Liver (tissue), 9 donors: ENCODE measurements around the gene CNGA3. TPM values are rescaled to one million over a fixed set of nuclear protein-coding genes. Genes with fewer than 3 reads are reported as not detected.

Source experiments
- DNase-seq: peaks from one replicate; pipeline ENCODE4 v3.0.0-alpha.2; 2017; ENCODE audit warnings: low spot score
- H3K27ac ChIP-seq, 2 donors: one replicate each; pipeline ENCODE4 v1.7.0; 2013; ENCODE audit warnings: inconsistent platforms in 2 of 2, low read length in 2 of 2, control low read depth in 1 of 2, low read depth in 1 of 2, mild to moderate bottlenecking in 1 of 2
- H3K27me3 ChIP-seq, 4 donors: one replicate each; pipeline versions ENCODE4 v1.6.1 to v1.7.0; 2013; ENCODE audit warnings: low read length in 3 of 4, inconsistent platforms in 1 of 4, mild to moderate bottlenecking in 1 of 4, moderate library complexity in 1 of 4; ENCODE audit not compliant: control insufficient read depth in 4 of 4, insufficient read depth in 4 of 4
- H3K36me3 ChIP-seq, 4 donors: one replicate each; pipeline versions ENCODE4 v1.6.1 to v1.7.0; 2013; ENCODE audit warnings: low read length in 3 of 4, mild to moderate bottlenecking in 3 of 4, low read depth in 1 of 4, moderate library complexity in 1 of 4; ENCODE audit not compliant: control insufficient read depth in 4 of 4, insufficient read depth in 3 of 4
- H3K4me1 ChIP-seq, 4 donors: one replicate each; pipeline versions ENCODE4 v1.6.1 to v1.7.0; 2013; ENCODE audit warnings: low read length in 3 of 4, mild to moderate bottlenecking in 3 of 4, moderate library complexity in 1 of 4; ENCODE audit not compliant: control insufficient read depth in 4 of 4, insufficient read depth in 4 of 4
- H3K4me3 ChIP-seq, 3 donors: one replicate each; pipeline versions ENCODE4 v1.6.1 to v1.7.0; 2013; ENCODE audit warnings: low read length in 3 of 3, control low read depth in 1 of 3, low read depth in 1 of 3, mild to moderate bottlenecking in 1 of 3
- H3K9ac ChIP-seq, 2 donors: one replicate each; pipeline ENCODE4 v1.7.0; 2013; ENCODE audit warnings: low read length in 2 of 2, mild to moderate bottlenecking in 2 of 2, moderate library complexity in 2 of 2, control low read depth in 1 of 2, low read depth in 1 of 2
- H3K9me3 ChIP-seq, 4 donors: one replicate each; pipeline versions ENCODE4 v1.6.1 to v1.7.0; 2013; ENCODE audit warnings: low read length in 3 of 4; ENCODE audit not compliant: control insufficient read depth in 4 of 4
- ATF3 ChIP-seq: IDR thresholded peaks from 2 replicates; pipeline ENCODE4 v1.6.1; 2016; ENCODE audit warnings: antibody characterized with exemption
- EGR1 ChIP-seq, 2 donors: IDR thresholded peaks; 2 replicates each; pipeline ENCODE4 v1.6.1; 2016 to 2018; ENCODE audit warnings: antibody characterized with exemption in 2 of 2, low read depth in 2 of 2
- FOXA1 ChIP-seq: IDR thresholded peaks from 2 replicates; pipeline ENCODE4 v1.6.1; 2016; ENCODE audit warnings: antibody characterized with exemption
- FOXA2 ChIP-seq: IDR thresholded peaks from 2 replicates; pipeline ENCODE4 v1.6.1; 2016; ENCODE audit warnings: antibody characterized with exemption
- GABPA ChIP-seq, 2 donors: IDR thresholded peaks in 1 of 2; conservative IDR thresholded peaks in 1 of 2; 2 replicates each; pipeline ENCODE4 v1.6.1; 2016; ENCODE audit warnings: antibody characterized with exemption in 2 of 2, mild to moderate bottlenecking in 1 of 2, moderate library complexity in 1 of 2
- HNF4A ChIP-seq, 2 donors: conservative IDR thresholded peaks; 2 replicates each; pipeline ENCODE4 v1.6.1; 2016; ENCODE audit warnings: antibody characterized with exemption in 2 of 2, mild to moderate bottlenecking in 2 of 2
- JUND ChIP-seq, 2 donors: IDR thresholded peaks; 2 replicates each; pipeline ENCODE4 v1.6.1; 2016; ENCODE audit warnings: antibody characterized with exemption in 2 of 2
- NR2F2 ChIP-seq: IDR thresholded peaks from 2 replicates; pipeline ENCODE4 v1.6.1; 2016; ENCODE audit warnings: antibody characterized with exemption
- RAD21 ChIP-seq, 2 donors: IDR thresholded peaks; 2 replicates each; pipeline ENCODE4 v1.6.1; 2016; ENCODE audit warnings: antibody characterized with exemption in 2 of 2, mild to moderate bottlenecking in 2 of 2
- REST ChIP-seq: IDR thresholded peaks from 2 replicates; pipeline ENCODE4 v1.6.1; 2016; ENCODE audit warnings: antibody characterized with exemption, mild to moderate bottlenecking
- RXRA ChIP-seq, 2 donors: IDR thresholded peaks; 2 replicates each; pipeline ENCODE4 v1.6.1; 2017 to 2018; ENCODE audit warnings: antibody characterized with exemption in 2 of 2, mild to moderate bottlenecking in 1 of 2
- SP1 ChIP-seq: IDR thresholded peaks from 2 replicates; pipeline ENCODE4 v1.6.1; 2018; ENCODE audit warnings: antibody characterized with exemption, mild to moderate bottlenecking
- YY1 ChIP-seq: IDR thresholded peaks from 2 replicates; pipeline ENCODE4 v1.6.1; 2016; ENCODE audit warnings: antibody characterized with exemption, mild to moderate bottlenecking
- WGBS: extraction: QIAGEN DNeasy Blood & Tissue Kit; methylation state at CpG from one replicate; pipeline ENCODE4 v1.1.7; 2013; 5-methylcytosine and 5-hydroxymethylcytosine counted together
- polyA plus RNA-seq, 2 donors: library from polyadenylated mRNA; stranded (reverse) in 1 of 2; unstranded in 1 of 2; fragments of 200-250 nt in 1 of 2; fragments of >200 nt in 1 of 2; fragmentation: Nextera tagmentation in 1 of 2; extraction: Ambion mirVana in 1 of 2; gene quantifications; one replicate each; pipeline versions ENCODE4 v1.2.1 to v1.2.3, GENCODE V29; 2013 to 2015
- total RNA-seq, 2 donors: library from RNA; depleted of rRNA; stranded (reverse); fragments of >200 nt; gene quantifications; one replicate each; pipeline ENCODE4 v1.2.3, GENCODE V29; 2014
- TF ChIP-seq, protein P1 (sequence below): fragments of 150-350 bp; IDR thresholded peaks from 2 replicates; pipeline ENCODE4 v1.5.1; 2017; ENCODE audit warnings: improper control_type of control experiment, low read depth, low read length; ENCODE audit not compliant: missing input control
- TF ChIP-seq, protein P2 (sequence below): IDR thresholded peaks from 2 replicates; pipeline ENCODE4 v1.6.1; 2016; ENCODE audit warnings: antibody characterized with exemption
- TF ChIP-seq, protein P3 (sequence below): IDR thresholded peaks from 2 replicates; pipeline ENCODE4 v1.6.1; 2016; ENCODE audit warnings: antibody characterized with exemption
- donor health status: healthy.
- donor health status: healthy.
- donor health status: healthy.
- donor health status: healthy.
- donor health status: healthy.

Gene CNGA3
- total and polyA plus RNA-seq, 4 donors = not detected

DNA sequence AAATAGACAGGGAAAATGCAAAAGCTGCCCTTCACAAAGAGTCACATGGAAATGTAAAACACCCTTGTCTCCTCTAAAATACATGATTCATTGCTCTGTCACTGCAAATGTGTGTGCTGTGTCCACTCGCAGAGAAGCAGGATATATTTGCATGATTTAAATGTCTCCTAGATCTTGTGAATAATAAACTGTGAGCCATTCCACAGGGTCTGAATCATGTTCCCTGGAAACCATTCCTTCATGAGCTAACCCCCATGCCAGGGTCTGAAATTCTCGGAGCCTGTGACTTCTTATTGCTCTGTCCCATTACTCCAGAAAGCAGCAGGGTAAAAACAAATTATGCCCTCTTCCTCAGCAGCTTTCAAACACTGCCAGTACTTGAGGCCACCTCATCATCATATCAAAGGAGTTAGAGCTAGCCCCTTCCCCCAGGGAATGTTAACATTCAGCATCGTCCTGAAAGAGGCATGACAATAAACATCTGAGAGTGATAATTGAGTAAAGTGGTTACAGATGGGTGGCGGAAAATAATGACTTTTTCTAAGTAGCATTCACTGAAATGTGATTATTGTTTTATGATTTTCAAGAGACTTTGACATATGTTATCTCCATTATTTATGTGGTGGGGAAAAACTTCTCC lies 11.7 kb upstream of the CNGA3 start (continued):
- TF ChIP-seq SP1 = no peak
- TF ChIP-seq, protein P1, sequence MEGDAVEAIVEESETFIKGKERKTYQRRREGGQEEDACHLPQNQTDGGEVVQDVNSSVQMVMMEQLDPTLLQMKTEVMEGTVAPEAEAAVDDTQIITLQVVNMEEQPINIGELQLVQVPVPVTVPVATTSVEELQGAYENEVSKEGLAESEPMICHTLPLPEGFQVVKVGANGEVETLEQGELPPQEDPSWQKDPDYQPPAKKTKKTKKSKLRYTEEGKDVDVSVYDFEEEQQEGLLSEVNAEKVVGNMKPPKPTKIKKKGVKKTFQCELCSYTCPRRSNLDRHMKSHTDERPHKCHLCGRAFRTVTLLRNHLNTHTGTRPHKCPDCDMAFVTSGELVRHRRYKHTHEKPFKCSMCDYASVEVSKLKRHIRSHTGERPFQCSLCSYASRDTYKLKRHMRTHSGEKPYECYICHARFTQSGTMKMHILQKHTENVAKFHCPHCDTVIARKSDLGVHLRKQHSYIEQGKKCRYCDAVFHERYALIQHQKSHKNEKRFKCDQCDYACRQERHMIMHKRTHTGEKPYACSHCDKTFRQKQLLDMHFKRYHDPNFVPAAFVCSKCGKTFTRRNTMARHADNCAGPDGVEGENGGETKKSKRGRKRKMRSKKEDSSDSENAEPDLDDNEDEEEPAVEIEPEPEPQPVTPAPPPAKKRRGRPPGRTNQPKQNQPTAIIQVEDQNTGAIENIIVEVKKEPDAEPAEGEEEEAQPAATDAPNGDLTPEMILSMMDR = no peak
- TF ChIP-seq RXRA (IDR thresholded peaks at IDR 0.05) = no peak

GRCh38 chr2:98335271-98335670 lies 11.0 kb upstream of the CNGA3 start:
- Histone ChIP-seq H3K27ac (no peak overlapping the region), H3K9ac (no peak overlapping the region), H3K36me3 (no peaks in the 10 kb centered on the region), H3K4me3 (no peak overlapping the region), H3K9me3 (peaks cover 0 to 1% (median 0%) of the 10 kb centered on the region in 4 donors), H3K27me3 (no peaks in the 10 kb centered on the region), H3K4me1 (no peaks in the 10 kb centered on the region)
- TF ChIP-seq, protein P2, sequence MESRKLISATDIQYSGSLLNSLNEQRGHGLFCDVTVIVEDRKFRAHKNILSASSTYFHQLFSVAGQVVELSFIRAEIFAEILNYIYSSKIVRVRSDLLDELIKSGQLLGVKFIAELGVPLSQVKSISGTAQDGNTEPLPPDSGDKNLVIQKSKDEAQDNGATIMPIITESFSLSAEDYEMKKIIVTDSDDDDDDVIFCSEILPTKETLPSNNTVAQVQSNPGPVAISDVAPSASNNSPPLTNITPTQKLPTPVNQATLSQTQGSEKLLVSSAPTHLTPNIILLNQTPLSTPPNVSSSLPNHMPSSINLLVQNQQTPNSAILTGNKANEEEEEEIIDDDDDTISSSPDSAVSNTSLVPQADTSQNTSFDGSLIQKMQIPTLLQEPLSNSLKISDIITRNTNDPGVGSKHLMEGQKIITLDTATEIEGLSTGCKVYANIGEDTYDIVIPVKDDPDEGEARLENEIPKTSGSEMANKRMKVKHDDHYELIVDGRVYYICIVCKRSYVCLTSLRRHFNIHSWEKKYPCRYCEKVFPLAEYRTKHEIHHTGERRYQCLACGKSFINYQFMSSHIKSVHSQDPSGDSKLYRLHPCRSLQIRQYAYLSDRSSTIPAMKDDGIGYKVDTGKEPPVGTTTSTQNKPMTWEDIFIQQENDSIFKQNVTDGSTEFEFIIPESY = no peak
- TF ChIP-seq EGR1 (IDR thresholded peaks at IDR 0.05; ENCODE audit: low read depth in 2 of 2) (no peak), ATF3 (no peak), SP1 (no peak), HNF4A (conservative IDR thresholded peaks at IDR 0.05) (no peak), FOXA1 (no peak), RAD21 (IDR thresholded peaks at IDR 0.05) (no peak), JUND (IDR thresholded peaks at IDR 0.05) (no peak), RXRA (IDR thresholded peaks at IDR 0.05) (no peak)
- WGBS = 93% methylated on average over 3 of the region's 3 CpGs
- no peak for DNase-seq

DNA sequence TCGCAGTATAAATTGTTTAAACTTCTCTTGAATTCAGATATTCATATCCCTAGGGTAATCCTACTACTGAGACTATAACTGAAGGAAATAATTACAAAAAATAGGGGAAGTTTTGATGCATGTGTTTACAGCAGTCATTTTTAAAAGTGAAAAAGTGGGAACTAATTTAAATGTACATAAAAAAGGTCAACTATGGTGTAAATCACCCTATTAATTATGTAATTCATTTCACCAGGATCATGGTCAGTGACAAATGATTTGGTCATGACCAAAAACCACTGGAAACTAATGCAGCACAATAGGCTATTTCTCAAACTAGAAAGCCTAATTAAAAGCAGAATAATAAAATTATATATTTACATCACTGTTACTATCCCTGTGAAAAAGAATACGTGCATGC lies 5.0 kb upstream of the CNGA3 start:
- 94% methylated on average over 2 of the region's 2 CpGs for WGBS
- Histone ChIP-seq H3K4me1 (peaks cover 0 to 3% (median 2%) of the 10 kb centered on the region in 4 donors), H3K27ac (no peak overlapping the region), H3K9ac (no peak overlapping the region), H3K27me3 (peaks cover 0 to 9% (median 3%) of the 10 kb centered on the region in 4 donors), H3K4me3 (no peak overlapping the region), H3K9me3 (peaks cover 0 to 1% (median 0%) of the 10 kb centered on the region in 4 donors), H3K36me3 (no peaks in the 10 kb centered on the region)
- no peak for DNase-seq
- no peak for TF ChIP-seq JUND (IDR thresholded peaks at IDR 0.05)
- TF ChIP-seq YY1 = no peak
- no peak for TF ChIP-seq HNF4A (conservative IDR thresholded peaks at IDR 0.05)
- TF ChIP-seq RXRA (IDR thresholded peaks at IDR 0.05) = no peak
- TF ChIP-seq SP1 = no peak
- TF ChIP-seq FOXA1 = no peak
- no peak for TF ChIP-seq NR2F2
- TF ChIP-seq FOXA2 = no peak
- no peak for TF ChIP-seq REST
- TF ChIP-seq, protein P3, sequence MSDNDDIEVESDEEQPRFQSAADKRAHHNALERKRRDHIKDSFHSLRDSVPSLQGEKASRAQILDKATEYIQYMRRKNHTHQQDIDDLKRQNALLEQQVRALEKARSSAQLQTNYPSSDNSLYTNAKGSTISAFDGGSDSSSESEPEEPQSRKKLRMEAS = no peak
- TF ChIP-seq, protein P2 = no peak
- no peak for TF ChIP-seq GABPA (IDR thresholded peaks at IDR 0.05 in 1 of 2, conservative IDR thresholded peaks at IDR 0.05 in 1 of 2)
- TF ChIP-seq, protein P1 = no peak
- TF ChIP-seq RAD21 (IDR thresholded peaks at IDR 0.05) = no peak
- TF ChIP-seq ATF3 = no peak
